HK-2 (cell line): ENCODE measurements around the gene UGT1A9.
"Not testable (repeated sequence)": the region's sequence is repeated elsewhere in the genome, so short reads cannot be mapped to it uniquely, and the experiment has no call there.

Experiments used
- DNase-seq: peaks from one replicate; pipeline ENCODE4 v3.0.0-alpha.2; 2018; ENCODE audit not compliant: unreplicated experiment

Gene UGT1A9

GRCh38 chr2:233671290-233672161 is at the start of gene UGT1A9:
Gene UGT1A9, plus strand, starts transcription at chr2:233671898. Its CDS starts 37 bp downstream, at chr2:233671935.
- no peak for DNase-seq

GRCh38 chr2:233627331-233628025 is 44.2 kb upstream of the UGT1A9 start:
- DNase-seq = no peak

GRCh38 chr2:233636306-233636705 is 35.4 kb upstream of the UGT1A9 start, which contains the start of gene UGT1A10:
Gene UGT1A10, plus strand, starts transcription at chr2:233636448. Its CDS starts 75 bp downstream, at chr2:233636523.
- DNase-seq = not testable (repeated sequence)

- DNase-seq = no peak
These were observed 32.9 kb upstream of the UGT1A9 start for GRCh38 chr2:233638836-233639235.

GRCh38 chr2:233639860-233640259 is 31.8 kb upstream of the UGT1A9 start:
- DNase-seq = no peak

- no peak for DNase-seq
These were observed 28.6 kb upstream of the UGT1A9 start for GRCh38 chr2:233643128-233643527.

GRCh38 chr2:233646033-233646432 is 25.7 kb upstream of the UGT1A9 start:
- DNase-seq = not testable (repeated sequence)

GRCh38 chr2:233650981-233651380 is 20.7 kb upstream of the UGT1A9 start:
- no peak for DNase-seq

- no peak for DNase-seq
These were observed 20.3 kb upstream of the UGT1A9 start for GRCh38 chr2:233651430-233651829.

- DNase-seq = no peak
These were observed 17.2 kb upstream of the UGT1A9 start for GRCh38 chr2:233654501-233654900.

GRCh38 chr2:233655043-233655442 is 16.7 kb upstream of the UGT1A9 start:
- no peak for DNase-seq

GRCh38 chr2:233655943-233656342 is 15.8 kb upstream of the UGT1A9 start:
- not testable (repeated sequence) for DNase-seq

- DNase-seq = no peak
These were observed 15.3 kb upstream of the UGT1A9 start for GRCh38 chr2:233656443-233656842.

- no peak for DNase-seq
These were observed 13.1 kb upstream of the UGT1A9 start for GRCh38 chr2:233658610-233659009.

- DNase-seq = no peak
These were observed 7.8 kb upstream of the UGT1A9 start for GRCh38 chr2:233663911-233664310.

GRCh38 chr2:233668605-233669260 is 3.0 kb upstream of the UGT1A9 start:
- peak; percentile 7 for DNase-seq

GRCh38 chr2:233672886-233673285 is 1.2 kb downstream of the UGT1A9 start:
- no peak for DNase-seq

- DNase-seq = no peak
These were observed 2.2 kb downstream of the UGT1A9 start for GRCh38 chr2:233673896-233674295.

GRCh38 chr2:233674314-233674713 is 2.6 kb downstream of the UGT1A9 start:
- DNase-seq = no peak

- no peak for DNase-seq
These were observed 3.3 kb downstream of the UGT1A9 start for GRCh38 chr2:233674995-233675394.

- DNase-seq = no peak
These were observed 4.3 kb downstream of the UGT1A9 start for GRCh38 chr2:233676046-233676445.

GRCh38 chr2:233679196-233679595 is 7.5 kb downstream of the UGT1A9 start:
- DNase-seq = no peak
